ENCODE data around the gene FLT3LG.
"Not testable (repeated sequence)": the region's sequence is repeated elsewhere in the genome, so short reads cannot be mapped to it uniquely, and the experiment has no call there.

The FLT3LG gene

GRCh38 chr19:49461130-49461529 lies 12.9 kb upstream of the FLT3LG start:
- H3K4me3 ChIP-seq (ENCODE audit: low read length); H3K27me3 ChIP-seq (ENCODE audit: insufficient read depth, low read length); H3K4me1 ChIP-seq (ENCODE audit: insufficient read depth, low read length); H2AFZ ChIP-seq (ENCODE audit: low read depth, low read length); H3K9me3 ChIP-seq (ENCODE audit: low read length): not testable (repeated sequence)
- peaks cover 21% of the 10 kb centered on the region for H3K36me3 ChIP-seq (ENCODE audit: insufficient read depth, low read length)

- Histone ChIP-seq H2AFZ (ENCODE audit: low read depth, low read length) (no peak overlapping the region), H3K4me3 (ENCODE audit: low read length) (no peak overlapping the region), H3K4me1 (ENCODE audit: insufficient read depth, low read length) (no peaks in the 10 kb centered on the region), H3K9me3 (ENCODE audit: low read length) (no peaks in the 10 kb centered on the region), H3K27me3 (ENCODE audit: insufficient read depth, low read length) (no peaks in the 10 kb centered on the region), H3K36me3 (ENCODE audit: insufficient read depth, low read length) (peaks cover 23% of the 10 kb centered on the region)
Observed at GRCh38 chr19:49461656-49462055, 12.4 kb upstream of the FLT3LG start.

- Histone ChIP-seq H3K27me3 (ENCODE audit: insufficient read depth, low read length) (no peaks in the 10 kb centered on the region), H2AFZ (ENCODE audit: low read depth, low read length) (no peak overlapping the region), H3K36me3 (ENCODE audit: insufficient read depth, low read length) (peaks cover 23% of the 10 kb centered on the region), H3K9me3 (ENCODE audit: low read length) (no peaks in the 10 kb centered on the region), H3K4me1 (ENCODE audit: insufficient read depth, low read length) (no peaks in the 10 kb centered on the region), H3K4me3 (ENCODE audit: low read length) (no peak overlapping the region)
Observed at GRCh38 chr19:49462492-49462891, 11.5 kb upstream of the FLT3LG start.

DNA sequence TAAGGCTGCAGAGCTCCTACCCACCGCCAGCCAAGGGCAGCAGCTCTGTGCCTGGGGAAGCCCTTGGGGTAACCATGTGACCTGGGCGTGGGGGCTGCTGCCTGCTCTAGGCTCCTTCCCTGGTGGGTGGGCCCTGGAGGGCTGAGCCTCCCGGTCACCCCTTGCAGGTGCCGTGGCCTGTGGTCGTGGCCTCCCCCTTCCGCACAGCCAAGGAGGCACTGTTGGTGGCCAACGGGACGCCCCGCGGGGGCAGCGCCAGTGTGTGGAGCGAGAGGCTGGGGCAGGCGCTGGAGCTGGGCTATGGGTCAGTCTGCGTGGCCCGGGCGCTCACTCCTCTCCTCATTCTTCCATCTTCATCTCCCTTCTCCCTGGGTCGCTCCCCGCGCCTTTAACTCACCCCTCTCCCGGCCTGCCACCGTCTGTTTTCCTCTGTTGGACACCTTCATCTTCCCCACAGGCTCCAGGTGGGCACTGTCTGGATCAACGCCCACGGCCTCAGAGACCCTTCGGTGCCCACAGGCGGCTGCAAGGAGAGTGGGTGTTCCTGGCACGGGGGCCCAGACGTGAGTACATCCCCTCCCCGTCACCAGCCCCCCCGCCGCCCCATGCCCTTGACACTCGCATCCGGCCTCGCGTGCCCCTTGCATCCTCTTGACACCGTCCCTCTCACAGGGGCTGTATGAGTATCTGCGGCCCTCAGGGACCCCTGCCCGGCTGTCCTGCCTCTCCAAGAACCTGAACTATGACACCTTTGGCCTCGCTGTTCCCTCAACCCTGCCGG lies 9.9 kb upstream of the FLT3LG start:
- Histone ChIP-seq H3K27me3 (ENCODE audit: insufficient read depth, low read length) (no peaks in the 10 kb centered on the region), H3K4me3 (ENCODE audit: low read length) (no peak overlapping the region), H3K4me1 (ENCODE audit: insufficient read depth, low read length) (no peaks in the 10 kb centered on the region), H3K36me3 (ENCODE audit: insufficient read depth, low read length) (peaks cover 30% of the 10 kb centered on the region), H3K9me3 (ENCODE audit: low read length) (no peaks in the 10 kb centered on the region), H2AFZ (ENCODE audit: low read depth, low read length) (no peak overlapping the region)

DNA sequence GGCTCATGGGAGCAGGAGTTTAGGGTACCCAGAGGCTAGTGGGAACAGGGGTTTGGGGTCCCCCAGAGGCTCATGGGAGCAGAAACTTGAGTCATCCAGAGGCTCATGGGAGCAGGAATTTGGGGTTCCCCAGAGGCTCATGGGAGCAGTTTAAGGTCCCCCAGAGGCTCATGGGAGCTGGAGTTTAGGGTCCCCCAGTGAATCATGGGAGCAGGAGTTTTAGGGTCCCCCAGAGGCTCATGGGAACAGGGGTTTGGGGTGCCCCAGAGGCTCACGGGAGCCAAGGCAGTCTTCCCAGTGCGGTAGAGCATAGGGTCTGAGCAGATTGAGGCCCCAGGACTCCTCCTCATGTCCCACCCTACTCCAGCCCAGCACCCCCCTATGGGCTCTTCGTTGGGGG lies 8.6 kb upstream of the FLT3LG start:
- H2AFZ ChIP-seq (ENCODE audit: low read depth, low read length): no peak overlapping the region
- H3K4me1 ChIP-seq (ENCODE audit: insufficient read depth, low read length): no peaks in the 10 kb centered on the region
- no peaks in the 10 kb centered on the region for H3K27me3 ChIP-seq (ENCODE audit: insufficient read depth, low read length)
- H3K36me3 ChIP-seq (ENCODE audit: insufficient read depth, low read length): peaks cover 29% of the 10 kb centered on the region
- H3K4me3 ChIP-seq (ENCODE audit: low read length): no peak overlapping the region
- H3K9me3 ChIP-seq (ENCODE audit: low read length): no peaks in the 10 kb centered on the region

DNA sequence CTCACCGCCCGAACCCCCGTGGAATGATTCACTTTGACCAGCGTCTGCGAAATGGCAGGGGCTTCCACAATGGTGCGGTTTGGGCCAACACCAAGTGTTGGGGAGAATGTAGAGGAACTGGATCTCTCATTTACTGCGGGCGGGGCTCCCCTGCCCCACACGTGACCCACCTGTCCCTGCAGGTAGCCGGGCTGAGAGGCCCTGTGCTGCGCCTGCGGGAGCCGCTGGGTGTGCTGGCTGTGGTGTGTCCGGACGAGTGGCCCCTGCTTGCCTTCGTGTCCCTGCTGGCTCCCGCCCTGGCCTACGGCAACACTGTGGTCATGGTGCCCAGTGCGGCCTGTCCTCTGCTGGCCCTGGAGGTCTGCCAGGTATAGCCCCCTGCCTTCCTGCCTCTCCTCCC lies 5.8 kb upstream of the FLT3LG start:
- Histone ChIP-seq H3K9me3 (ENCODE audit: low read length) (no peaks in the 10 kb centered on the region), H3K4me3 (ENCODE audit: low read length) (no peak overlapping the region), H3K36me3 (ENCODE audit: insufficient read depth, low read length) (peaks cover 24% of the 10 kb centered on the region), H3K27me3 (ENCODE audit: insufficient read depth, low read length) (no peaks in the 10 kb centered on the region), H2AFZ (ENCODE audit: low read depth, low read length) (no peak overlapping the region), H3K4me1 (ENCODE audit: insufficient read depth, low read length) (no peaks in the 10 kb centered on the region)

DNA sequence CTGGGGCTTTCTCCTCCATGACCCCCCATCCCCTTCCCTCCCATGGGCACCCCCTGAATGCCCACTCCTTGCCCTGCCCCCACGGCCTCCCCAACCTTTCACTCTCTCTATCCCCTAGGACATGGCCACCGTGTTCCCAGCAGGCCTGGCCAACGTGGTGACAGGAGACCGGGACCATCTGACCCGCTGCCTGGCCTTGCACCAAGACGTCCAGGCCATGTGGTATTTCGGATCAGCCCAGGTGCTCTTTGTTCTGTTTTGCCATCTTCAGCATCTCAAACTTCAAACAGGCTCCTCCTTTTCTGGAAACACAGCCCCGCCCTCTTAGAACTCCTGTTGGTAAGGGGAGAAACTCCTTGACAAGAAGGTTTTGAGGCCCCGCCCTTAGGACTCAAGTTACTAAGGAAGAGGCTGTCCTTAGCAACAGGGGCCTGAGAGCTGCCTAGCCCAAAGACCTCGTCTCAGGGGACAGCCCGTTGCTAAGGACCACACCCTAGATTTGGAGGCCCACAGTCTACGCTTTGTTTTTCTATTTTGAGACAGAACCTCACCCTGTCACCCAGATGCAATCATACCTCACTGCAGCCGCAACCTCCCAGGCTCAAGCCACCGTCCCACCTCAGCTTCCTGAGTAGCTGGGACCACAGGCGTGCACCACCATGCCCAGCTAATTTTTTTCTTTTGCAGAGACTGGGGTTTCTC lies 5.1 kb upstream of the FLT3LG start:
- Histone ChIP-seq H2AFZ (ENCODE audit: low read depth, low read length) (no peak overlapping the region), H3K9me3 (ENCODE audit: low read length) (no peaks in the 10 kb centered on the region), H3K4me3 (ENCODE audit: low read length) (no peak overlapping the region), H3K4me1 (ENCODE audit: insufficient read depth, low read length) (no peaks in the 10 kb centered on the region), H3K27me3 (ENCODE audit: insufficient read depth, low read length) (no peaks in the 10 kb centered on the region), H3K36me3 (ENCODE audit: insufficient read depth, low read length) (peaks cover 22% of the 10 kb centered on the region)

DNA sequence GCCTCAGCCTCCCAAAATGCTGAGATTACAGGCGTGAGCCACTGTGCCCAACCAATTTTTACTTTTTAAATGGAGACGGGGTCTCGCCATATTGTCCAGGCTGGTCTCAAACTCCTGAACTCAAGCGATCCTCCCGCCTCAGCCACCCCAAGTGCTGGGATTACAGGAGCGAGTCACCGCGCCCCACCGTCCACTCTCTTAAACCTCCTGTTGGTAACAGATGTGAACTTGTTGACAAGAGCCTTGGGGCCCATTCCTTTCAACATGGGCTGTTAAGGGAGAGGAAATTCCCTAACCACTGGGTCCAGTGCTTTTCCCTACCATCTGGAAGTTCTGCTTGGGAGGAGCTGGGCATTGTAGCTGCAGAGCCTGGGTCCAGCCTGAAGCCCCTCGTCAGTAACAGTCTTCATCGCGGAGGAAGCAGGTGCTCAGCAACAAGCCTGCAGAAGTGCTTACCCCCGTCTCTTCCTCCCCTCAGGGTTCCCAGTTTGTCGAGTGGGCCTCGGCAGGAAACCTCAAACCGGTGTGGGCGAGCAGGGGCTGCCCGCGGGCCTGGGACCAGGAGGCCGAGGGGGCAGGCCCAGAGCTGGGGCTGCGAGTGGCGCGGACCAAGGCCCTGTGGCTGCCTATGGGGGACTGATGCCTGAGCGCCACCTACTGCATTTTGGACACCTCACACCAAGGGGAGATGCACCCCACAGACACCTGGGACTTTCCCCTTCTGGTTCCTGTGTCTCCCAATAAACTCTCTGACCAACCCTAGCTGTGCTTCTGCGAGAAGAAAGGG lies 4.0 kb upstream of the FLT3LG start:
- Histone ChIP-seq H3K4me1 (ENCODE audit: insufficient read depth, low read length) (no peaks in the 10 kb centered on the region), H3K27me3 (ENCODE audit: insufficient read depth, low read length) (no peaks in the 10 kb centered on the region), H3K4me3 (ENCODE audit: low read length) (no peak overlapping the region), H2AFZ (ENCODE audit: low read depth, low read length) (no peak overlapping the region), H3K36me3 (ENCODE audit: insufficient read depth, low read length) (peaks cover 17% of the 10 kb centered on the region), H3K9me3 (ENCODE audit: low read length) (no peaks in the 10 kb centered on the region)

- Histone ChIP-seq H3K4me1 (ENCODE audit: insufficient read depth, low read length) (no peaks in the 10 kb centered on the region), H2AFZ (ENCODE audit: low read depth, low read length) (no peak overlapping the region), H3K9me3 (ENCODE audit: low read length) (no peaks in the 10 kb centered on the region), H3K4me3 (ENCODE audit: low read length) (no peak overlapping the region), H3K27me3 (ENCODE audit: insufficient read depth, low read length) (no peaks in the 10 kb centered on the region), H3K36me3 (ENCODE audit: insufficient read depth, low read length) (peaks cover 15% of the 10 kb centered on the region)
Observed at GRCh38 chr19:49470615-49470978, 3.4 kb upstream of the FLT3LG start.

DNA sequence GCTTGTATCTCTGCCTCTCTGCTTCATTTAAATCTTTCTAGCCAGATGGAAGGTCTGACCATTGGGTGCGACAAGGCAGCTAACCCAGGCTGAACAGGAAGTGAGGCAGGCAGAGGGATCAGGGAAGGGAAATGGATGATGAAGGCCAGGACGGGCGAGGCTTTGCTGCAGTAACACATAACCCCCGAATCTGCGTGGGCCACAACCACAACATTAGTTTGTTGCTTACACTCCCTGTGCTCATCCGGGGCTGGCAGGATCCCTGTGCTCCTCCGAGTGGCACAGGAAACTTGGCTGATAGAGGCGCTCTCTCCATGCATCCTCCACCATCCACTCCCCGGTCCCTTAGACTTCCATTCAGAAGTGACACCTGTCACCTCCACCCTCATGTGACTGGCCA lies 1.1 kb upstream of the FLT3LG start:
- Histone ChIP-seq H2AFZ (ENCODE audit: low read depth, low read length) (no peak overlapping the region), H3K36me3 (ENCODE audit: insufficient read depth, low read length) (peaks cover 11% of the 10 kb centered on the region), H3K4me1 (ENCODE audit: insufficient read depth, low read length) (no peaks in the 10 kb centered on the region), H3K4me3 (ENCODE audit: low read length) (no peak overlapping the region), H3K9me3 (ENCODE audit: low read length) (no peaks in the 10 kb centered on the region), H3K27me3 (ENCODE audit: insufficient read depth, low read length) (no peaks in the 10 kb centered on the region)

DNA sequence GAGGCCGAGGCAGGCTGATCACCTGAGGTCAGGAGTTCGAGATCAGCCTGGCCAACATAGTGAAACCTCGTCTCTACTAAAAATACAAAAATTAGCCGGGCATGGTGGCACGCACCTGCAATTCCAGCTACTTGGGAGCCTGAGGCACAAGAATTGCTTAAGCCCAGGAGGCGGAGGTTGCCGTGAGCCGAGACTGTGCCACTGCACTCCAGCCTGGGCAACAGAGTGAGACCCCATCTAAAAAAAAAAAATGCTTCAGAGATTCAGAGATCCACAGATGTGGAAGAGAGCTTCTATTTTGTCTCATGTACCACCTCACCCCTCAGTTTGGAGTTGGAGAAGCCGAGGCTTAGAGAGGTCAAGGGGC lies 531 bp upstream of the FLT3LG start:
- H3K4me3 ChIP-seq (ENCODE audit: low read length); H2AFZ ChIP-seq (ENCODE audit: low read depth, low read length); H3K27me3 ChIP-seq (ENCODE audit: insufficient read depth, low read length); H3K9me3 ChIP-seq (ENCODE audit: low read length); H3K4me1 ChIP-seq (ENCODE audit: insufficient read depth, low read length); H3K36me3 ChIP-seq (ENCODE audit: insufficient read depth, low read length): not testable (repeated sequence)

- Histone ChIP-seq H2AFZ (ENCODE audit: low read depth, low read length) (no peak overlapping the region), H3K4me1 (ENCODE audit: insufficient read depth, low read length) (no peaks in the 10 kb centered on the region), H3K27me3 (ENCODE audit: insufficient read depth, low read length) (no peaks in the 10 kb centered on the region), H3K4me3 (ENCODE audit: low read length) (no peak overlapping the region), H3K9me3 (ENCODE audit: low read length) (no peaks in the 10 kb centered on the region), H3K36me3 (ENCODE audit: insufficient read depth, low read length) (peaks cover 4% of the 10 kb centered on the region)
Observed at GRCh38 chr19:49474542-49474924, 518 bp downstream of the FLT3LG start.

DNA sequence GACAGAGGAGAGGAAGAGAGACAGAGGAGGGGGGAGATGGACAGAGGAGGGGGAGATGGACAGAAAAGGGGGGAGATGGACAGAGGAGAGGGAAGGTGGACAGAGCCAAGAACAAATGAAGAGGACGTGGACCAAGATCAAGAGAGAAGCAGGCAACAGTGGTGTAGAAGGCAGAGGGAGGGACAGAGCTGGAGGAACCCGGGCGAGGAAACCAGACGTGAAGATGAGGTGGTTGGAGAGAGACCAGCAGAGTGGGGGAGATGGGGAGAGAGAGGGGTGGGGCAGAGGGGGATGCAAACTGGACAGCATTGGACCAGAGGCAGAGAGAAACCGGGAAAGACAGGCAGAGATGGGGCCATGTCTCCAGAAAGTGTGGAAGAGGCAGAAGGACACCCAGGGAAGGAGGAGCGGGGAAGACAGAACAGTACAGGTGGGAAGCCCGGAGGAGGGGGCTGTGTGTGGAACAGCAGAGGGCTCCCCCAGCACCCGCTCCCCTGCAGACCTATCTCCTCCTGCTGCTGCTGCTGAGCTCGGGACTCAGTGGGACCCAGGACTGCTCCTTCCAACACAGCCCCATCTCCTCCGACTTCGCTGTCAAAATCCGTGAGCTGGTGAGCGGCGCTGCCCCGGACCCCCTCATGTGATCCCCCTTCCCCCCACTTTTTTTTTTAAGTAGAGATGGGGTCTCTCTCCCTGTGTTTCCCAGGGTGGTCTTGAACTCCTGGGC lies 1.3 kb downstream of the FLT3LG start:
- no peak overlapping the region for H3K4me3 ChIP-seq (ENCODE audit: low read length)
- no peaks in the 10 kb centered on the region for H3K27me3 ChIP-seq (ENCODE audit: insufficient read depth, low read length)
- no peaks in the 10 kb centered on the region for H3K4me1 ChIP-seq (ENCODE audit: insufficient read depth, low read length)

More for the DNA sequence above, 1.3 kb downstream of the FLT3LG start:
- no peaks in the 10 kb centered on the region for H3K36me3 ChIP-seq (ENCODE audit: insufficient read depth, low read length)
- no peaks in the 10 kb centered on the region for H3K9me3 ChIP-seq (ENCODE audit: low read length)
- no peak overlapping the region for H2AFZ ChIP-seq (ENCODE audit: low read depth, low read length)

Data from neuron (in vitro differentiated cells).